ENCODE measurements around the gene PGAP2.

PGAP2 gene

GRCh38 chr11:3834349-3834663, 25.9 kb downstream of the PGAP2 start:
- no peak for DNase-seq

DNA sequence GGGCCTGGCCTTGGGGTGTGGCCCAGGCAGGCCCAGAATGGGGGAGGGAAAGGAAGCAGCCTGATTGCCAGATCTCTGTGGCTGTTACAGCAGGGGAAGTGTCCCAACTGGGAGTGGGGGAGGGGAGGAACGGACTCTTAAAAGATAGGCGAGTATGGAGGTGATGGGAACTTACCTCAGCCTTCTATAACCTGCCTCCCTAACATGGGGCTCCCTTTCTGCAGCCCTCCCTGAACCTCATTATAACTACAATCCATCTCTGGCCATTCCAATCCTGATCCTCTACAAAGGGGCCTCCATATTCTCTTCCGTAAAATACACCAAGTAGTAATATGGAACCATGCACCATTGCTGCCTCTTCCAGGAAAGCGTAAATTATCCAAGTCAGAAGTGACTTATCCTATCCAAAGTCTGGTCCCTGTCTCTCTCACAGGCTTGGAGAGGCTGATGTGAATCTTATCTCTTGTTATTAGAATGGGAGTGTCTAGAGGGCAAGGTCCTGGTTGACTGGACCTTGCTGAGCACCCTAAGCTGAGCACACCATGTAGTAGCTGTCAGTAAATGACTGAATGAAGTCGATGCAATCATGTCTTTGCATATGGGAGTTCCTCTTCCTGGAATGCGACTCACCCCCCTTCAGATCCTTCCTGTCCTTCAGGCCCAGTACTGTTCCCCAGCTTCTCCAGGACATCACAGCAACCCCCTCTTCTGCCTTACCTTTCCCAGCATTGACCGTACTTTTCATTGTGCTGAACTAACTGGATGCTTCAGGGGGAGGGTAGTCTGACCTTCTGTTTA, 26.5 kb downstream of the PGAP2 start:
- DNase-seq = no peak

GRCh38 chr11:3835751-3836150, 27.4 kb downstream of the PGAP2 start:
- DNase-seq = no peak

GRCh38 chr11:3836903-3837302, 28.5 kb downstream of the PGAP2 start:
- no peak for DNase-seq

DNA sequence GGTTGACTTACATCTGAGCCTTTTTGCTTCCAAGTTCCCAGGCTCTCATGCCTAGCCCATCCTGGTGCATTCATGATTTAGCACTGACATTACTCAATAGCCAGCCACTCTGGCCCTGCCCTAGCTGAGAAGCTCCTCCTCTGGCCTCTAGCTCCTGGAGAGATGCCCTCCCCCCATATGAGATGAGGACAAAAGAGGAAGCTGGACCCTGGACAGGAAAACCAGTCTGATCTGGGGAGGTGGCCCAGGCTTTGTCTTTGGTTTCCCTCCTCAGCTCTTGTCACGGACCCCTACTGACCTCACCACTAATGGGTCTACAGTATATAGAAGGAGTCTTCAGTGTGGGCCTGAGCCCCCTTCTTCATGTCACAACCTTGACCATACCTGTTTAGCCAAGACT, 29.4 kb downstream of the PGAP2 start:
- DNase-seq = no peak

DNA sequence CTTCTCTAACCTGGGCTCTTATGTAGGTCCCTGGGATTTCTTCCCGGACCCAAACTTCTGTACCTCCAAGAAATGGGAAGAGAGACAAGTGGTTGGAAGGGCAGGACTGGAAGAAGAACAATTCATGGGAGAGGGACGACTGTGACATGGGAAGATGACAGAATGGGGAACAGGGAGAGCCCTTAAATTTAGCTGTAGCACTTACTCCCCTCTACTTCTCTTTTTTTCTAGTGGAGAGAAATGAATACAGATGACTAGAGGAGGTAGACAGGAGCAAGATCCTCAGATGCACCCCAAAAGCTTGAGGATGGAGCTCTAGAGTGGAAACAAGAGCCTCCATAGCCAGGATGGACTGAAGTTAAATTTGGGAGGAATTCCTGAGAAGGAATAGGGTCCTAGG, 30.1 kb downstream of the PGAP2 start:
- no peak for DNase-seq

- no peak for DNase-seq
Observed at GRCh38 chr11:3840004-3840869, 31.9 kb downstream of the PGAP2 start.

DNA sequence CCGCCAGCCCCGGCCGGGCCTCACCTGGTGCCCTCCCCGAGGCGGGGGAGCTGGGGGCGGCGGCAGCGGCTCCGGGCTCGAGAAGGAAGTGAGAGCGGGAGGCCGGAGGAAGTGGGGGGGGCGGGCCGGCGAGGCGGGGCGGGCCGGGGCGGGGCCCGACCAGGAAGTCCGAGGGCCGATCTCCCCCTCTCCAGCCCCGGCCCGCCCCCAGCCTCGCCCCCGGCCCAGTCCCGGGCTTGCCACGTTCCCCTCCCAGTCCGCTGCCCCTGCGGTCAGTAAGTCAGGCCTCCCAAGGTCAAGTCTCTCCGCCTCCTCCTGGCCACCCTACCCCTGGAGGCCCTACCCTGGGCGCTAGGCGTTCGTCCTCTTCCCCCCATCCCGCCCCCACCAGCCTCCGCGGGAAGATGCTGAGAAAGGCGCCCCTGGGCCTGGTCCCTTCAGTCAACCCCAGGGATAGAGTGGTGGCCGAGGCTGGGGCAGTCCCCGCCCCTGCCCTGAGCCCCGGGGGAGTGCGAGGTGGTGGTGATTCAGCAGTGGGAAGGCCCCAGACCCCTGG, 32.6 kb downstream of the PGAP2 start, which contains the start of gene RHOG:
RHOG (minus strand) TSS at position 90 of the 556 bp plus-strand sequence. CDS start 12,821 bp downstream, outside the sequence.
- DNase-seq = peak; percentile 64

DNA sequence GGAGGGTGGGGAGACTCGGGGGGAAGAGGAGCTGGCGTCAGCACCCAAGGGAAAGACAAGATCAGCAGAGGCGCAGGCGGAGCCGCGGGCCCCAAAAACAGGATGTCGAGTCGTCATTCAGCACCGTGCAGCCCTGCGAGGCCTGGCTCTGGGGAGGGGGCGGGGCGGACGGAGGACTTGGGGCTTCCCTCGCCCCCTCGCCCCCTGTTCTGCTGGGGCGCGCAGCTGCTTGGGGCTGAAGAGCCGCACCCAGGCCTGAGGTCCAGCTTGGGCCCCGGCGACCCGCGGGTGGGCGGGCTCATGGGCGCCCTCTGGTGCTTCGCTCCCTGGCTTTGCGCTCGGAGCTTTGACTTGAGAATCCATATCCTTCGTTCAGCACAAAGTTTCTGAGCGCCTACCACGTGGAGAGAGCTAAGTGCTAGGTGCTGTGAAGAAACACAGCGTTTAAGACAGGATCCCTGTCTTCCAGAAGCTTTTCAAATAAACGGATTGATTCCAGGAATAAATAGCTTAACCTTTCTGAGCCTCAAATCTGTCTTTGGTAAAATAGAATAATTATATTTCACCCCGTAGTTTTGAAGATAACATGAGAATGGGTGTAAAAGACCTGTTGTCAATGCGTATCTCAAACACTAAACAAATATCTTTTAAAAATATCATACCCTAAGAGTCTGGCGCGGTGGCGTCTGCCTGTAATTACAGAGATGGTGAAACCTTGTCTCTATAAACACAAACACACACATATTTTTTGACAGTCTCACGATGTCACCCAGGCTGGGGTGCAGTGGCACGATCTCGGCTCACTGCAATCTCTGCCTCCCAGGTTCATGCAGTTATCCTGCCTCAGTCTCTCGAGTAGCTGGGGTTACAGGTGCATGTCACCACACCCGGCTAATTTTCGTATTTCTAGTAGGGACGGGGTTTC, 33.3 kb downstream of the PGAP2 start:
- DNase-seq = peak; percentile 64

DNA sequence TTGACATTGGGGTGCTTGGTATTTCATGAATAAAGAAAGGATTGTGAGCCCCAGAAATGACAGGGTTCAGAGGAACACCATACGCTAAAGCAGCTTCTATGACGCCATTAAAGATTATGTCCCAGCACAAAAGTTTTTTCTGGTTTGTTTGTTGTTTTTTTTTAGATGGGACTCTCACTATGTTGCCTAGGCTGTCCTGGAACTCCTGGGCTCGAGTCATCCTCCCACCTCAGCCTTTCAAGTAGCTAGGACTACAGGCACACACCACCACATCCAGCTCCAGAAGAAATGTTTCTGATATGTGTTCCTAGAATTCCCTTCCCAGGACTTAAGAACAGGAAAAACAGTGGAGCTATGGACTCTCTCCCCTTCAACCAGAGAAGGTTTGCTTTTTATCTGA, 35.0 kb downstream of the PGAP2 start:
- DNase-seq = no peak

- no peak for DNase-seq
Observed at GRCh38 chr11:3845246-3845645, 36.9 kb downstream of the PGAP2 start.

- no peak for DNase-seq
Observed at GRCh38 chr11:3845670-3846069, 37.3 kb downstream of the PGAP2 start.

- no peak for DNase-seq
Observed at GRCh38 chr11:3849297-3849874, 41.0 kb downstream of the PGAP2 start.

DNA sequence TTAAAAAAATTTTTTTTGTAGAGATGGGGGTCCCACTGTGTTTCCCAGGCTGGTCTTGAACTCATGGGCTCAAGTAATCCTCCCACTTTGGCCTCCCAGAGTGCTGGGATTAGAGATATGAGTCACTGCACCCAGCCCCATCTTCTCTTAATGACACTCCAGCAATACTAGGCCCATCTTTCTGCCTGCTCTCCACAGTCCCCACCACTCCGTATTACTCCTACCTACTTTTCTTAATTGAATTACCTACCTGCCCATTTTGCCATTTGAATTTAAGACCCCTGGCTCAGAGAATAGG, 45.1 kb downstream of the PGAP2 start:
- DNase-seq = no peak

DNA sequence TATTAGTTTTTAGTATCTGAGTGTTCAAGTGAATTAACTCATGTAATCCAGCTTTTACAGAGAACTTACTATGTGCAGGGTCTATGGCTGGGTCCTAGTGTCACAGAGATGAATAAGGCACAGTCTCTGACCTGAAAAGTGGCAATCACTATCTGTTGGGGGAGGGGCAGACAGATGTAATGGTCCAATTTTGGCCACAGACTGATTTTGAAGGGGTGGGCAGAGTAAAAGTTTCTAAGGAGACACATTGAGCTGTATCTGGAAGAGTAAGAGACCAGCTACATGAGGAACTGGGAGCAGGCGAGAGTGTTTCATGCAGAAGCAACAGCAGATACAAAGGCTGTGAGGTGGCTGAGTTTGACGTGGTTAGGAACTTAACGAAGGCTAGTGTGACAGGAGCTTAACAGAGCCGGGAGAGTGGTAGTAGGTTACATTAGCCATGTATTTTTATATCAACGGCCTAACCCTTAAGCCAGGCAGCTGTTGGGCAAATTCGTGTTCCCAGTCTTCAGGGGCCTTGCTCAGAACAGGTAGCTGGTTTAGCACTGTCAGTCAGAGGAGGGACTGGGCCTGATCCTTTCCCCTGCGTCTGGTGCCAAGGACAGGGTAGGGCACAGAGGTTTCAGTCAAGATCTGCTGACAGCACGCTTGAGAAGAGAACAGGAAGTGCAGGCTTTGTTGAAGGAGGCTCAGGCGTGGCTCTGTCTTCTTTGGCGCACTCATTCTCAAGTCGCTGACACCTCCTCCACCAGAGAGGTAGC, 45.7 kb downstream of the PGAP2 start:
- no peak for DNase-seq

- DNase-seq = no peak
Observed at GRCh38 chr11:3854660-3854976, 46.3 kb downstream of the PGAP2 start.

- DNase-seq = peak; percentile 84
Observed at GRCh38 chr11:3854977-3855807, 46.8 kb downstream of the PGAP2 start, which contains the start of gene STIM1. STIM1 (plus strand) TSS chr11:3855664; CDS start chr11:3856271, 607 bp downstream.

- DNase-seq = no peak
Observed at GRCh38 chr11:3855808-3856491, 47.6 kb downstream of the PGAP2 start.

DNA sequence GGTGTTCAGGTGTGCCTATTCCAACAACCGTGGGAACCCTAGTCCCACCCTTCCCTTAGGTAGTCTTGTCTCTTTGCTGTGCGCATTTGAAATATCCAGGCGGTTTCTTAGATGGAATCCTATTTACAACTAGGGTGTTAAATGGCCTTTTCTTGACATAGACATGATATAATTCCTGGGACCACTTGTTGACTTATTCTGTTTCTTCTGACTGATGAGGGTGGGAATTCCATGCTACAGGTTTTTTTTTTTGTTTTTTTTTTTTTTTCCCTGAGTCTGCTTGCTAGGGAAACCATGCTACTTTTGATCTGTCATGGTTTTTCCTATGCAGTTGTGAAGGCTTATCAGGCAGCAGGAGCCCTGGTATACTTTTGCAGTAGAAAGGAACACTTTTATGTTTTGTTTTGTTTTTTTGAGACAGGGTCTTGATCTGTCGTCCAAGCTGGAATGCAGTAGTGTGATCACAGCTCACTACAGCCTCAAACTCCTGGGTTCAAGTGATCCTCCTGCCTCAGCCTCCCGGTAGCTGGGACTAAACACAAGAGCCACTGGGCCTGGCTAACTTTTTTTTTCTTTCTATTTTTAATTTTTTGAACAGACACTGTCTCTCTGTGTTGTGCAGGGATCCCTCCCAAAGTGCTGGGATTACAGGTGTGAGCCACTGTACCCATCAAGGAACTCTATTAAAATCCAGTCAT, 48.6 kb downstream of the PGAP2 start:
- no peak for DNase-seq

GRCh38 chr11:3857628-3858027, 49.3 kb downstream of the PGAP2 start:
- DNase-seq = no peak

Data from GOT3 (cell line).